GM20000 (cell line): Measurements from ENCODE around the gene ADH1C.

Source experiments
- DNase-seq: peaks from one replicate; pipeline ENCODE4 v3.0.0; 2012; ENCODE audit warnings: low spot score
- TF ChIP-seq, protein P1 (sequence below): IDR thresholded peaks from 2 replicates; pipeline ENCODE4 v1.5.1; 2012; ENCODE audit warnings: mild to moderate bottlenecking, control low read depth; ENCODE audit errors: extremely low read depth, missing control alignments

The ADH1C gene

DNA sequence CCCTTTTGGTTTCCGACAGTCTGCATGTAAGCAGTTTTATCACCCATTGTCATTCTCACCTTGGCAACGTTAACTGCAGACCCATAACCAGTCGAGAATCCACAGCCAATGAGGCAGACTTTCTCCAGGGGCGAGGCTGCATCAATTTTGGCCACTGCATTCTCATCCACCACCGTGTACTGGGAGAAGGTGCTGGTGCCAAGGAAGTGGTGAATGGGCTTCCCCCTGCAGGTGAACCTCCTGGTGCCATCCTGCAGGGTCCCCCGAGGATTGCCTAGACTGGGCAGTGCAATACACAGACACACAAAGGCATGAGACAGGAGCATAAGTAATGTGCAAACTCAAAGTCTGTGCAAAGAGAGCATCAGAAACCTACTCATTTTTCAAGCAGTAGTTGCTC, 36.7 kb downstream of the ADH1C start:
- TF ChIP-seq, protein P1, sequence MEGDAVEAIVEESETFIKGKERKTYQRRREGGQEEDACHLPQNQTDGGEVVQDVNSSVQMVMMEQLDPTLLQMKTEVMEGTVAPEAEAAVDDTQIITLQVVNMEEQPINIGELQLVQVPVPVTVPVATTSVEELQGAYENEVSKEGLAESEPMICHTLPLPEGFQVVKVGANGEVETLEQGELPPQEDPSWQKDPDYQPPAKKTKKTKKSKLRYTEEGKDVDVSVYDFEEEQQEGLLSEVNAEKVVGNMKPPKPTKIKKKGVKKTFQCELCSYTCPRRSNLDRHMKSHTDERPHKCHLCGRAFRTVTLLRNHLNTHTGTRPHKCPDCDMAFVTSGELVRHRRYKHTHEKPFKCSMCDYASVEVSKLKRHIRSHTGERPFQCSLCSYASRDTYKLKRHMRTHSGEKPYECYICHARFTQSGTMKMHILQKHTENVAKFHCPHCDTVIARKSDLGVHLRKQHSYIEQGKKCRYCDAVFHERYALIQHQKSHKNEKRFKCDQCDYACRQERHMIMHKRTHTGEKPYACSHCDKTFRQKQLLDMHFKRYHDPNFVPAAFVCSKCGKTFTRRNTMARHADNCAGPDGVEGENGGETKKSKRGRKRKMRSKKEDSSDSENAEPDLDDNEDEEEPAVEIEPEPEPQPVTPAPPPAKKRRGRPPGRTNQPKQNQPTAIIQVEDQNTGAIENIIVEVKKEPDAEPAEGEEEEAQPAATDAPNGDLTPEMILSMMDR: no peak
- no peak for DNase-seq

DNA sequence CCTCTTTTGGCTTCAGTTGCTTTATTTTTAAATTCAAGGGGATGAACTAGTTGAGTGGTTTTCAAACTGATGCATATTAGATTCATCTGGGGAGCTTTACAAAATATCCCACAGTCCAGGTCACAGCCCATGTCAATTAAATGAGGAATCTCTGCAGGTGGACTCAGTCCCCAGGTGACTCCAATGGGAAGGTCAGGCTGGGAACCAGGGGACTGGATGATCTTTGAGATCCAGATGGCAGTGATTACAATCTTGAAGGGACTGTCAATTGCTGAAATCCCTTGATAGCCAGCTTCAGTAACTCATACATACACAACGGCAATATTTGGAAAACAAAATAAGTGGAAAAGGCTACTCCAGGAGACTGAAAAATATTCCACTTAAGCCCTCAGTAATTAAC, 38.3 kb downstream of the ADH1C start:
- no peak for DNase-seq
- TF ChIP-seq, protein P1: no peak

DNA sequence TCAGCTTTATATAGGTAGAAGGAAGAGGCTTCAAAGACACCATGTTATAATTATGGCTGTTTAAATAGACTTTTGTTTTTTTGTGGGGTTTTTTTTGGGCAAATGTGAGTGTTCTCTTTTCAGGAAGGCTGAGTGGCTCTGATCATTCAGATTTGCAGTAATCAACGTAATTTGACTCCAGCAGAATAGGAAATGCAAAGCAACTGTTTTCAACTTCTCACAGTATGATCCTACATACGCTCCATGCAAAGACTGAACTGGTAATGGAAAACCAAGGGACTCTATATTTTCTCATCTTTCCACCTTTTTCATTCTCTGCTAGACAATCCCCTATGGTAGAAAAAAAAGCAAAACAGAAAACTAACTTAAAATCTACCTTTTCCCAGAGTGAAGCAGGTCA, 42.2 kb downstream of the ADH1C start:
- no peak for DNase-seq
- TF ChIP-seq, protein P1: no peak

DNA sequence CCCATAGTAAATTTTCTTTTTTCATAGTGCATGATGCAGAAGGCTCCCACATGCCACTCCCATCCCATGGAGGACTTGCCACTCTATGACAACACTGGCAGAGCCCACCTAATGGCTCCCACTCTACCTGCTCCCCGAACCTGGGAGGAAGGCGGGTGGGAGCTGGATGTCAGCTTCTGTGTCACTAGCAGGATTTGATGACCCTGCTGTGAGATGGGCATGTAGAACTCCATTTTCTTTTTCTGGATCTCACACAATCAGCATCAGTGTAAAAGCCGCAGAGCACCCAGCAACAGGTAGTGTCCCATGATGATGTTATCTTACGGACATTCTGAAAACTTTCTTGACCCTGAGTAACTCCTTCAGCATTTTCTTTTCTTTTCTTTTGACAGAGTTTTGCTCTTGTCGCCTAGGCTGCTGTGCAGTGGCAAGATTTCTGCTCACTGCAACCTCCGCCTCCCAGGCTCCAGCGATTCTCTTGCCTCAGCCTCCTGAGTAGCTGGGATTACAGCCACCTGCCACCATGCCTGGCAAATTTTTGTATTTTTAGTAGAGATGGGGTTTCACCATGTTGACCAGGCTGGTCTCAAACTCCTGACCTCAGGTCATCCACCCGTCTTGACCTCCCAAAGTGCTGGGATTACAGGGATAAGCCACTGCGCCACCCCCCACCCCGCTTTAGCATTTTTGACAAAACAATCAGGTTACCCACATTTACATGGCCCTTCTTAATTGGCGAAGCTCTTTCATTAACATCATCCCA, 46.7 kb downstream of the ADH1C start:
- no peak for DNase-seq
- TF ChIP-seq, protein P1: no peak

DNA sequence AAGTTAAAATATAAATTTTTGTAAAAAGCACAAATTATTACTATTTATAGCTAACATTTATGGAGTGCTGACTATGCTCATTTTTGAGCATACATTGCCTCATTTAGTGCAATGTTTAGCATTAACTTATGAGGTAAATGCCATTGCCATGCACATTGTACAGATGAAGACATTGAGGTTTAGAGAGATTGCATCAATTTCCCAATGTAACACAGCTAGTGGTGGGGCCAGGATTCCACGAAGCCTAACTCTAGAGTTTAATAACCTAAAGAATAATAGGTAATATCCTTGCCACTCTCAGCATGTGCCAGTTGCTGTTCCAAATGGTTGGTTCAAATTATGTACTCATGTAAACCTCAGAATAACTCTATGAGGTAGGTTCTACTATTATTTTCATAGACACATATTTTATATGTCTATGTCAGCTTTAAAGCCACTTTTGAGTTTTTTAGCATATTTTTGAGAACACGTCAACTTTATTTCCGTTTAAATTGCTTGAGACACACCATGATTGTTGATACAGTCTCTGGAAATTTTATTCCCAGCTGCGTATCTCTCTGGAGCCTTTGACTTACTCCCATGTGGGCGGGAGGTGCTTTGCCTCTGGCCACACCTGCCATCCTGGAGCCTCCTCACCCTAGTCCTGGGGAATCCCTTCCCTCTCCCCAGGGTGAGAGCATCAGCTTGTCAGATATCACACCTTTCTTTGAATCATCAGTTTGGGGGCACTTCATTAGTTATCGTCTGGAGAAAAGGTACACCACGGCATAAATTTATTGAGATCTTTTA, 51.0 kb downstream of the ADH1C start:
- TF ChIP-seq, protein P1: no peak
- no peak for DNase-seq

DNA sequence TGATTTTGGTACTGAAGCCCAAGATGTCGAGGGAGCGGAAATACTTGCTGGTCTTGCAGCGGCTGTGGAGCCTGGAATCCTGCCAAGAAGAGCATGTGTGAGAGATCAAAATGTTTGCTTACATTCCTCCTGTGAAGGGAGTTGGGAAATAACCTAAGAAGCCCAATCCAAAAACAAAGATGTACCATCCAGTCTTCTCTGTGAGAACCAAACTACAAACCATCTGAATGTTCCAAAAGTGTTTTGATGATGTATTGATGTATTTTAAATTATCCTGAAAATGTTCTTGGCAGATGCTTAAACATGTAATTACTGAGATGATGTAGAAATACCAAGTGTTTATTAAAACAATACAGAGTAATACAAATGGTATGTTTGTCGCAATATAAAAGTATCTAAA, 51.6 kb downstream of the ADH1C start:
- no peak for DNase-seq
- TF ChIP-seq, protein P1: no peak

DNA sequence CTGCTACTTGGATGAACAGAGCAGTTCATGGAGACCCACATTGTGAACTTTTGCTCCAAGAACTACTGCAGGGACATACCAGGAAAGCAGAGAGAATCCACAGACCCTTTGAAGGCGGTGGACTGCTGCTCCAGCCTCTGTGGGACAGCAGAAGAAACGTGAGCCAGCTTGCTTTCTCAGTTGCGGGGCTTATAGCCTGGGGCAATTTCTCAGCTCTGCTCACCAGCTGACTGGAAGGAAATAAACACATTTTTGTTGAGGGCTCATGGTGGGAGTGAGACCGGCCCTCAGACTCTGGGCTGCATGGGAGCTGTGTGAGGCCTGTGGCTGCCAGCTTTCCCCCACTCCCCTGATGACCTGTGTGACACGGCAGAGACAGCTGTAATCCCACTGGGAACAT, 59.2 kb downstream of the ADH1C start:
- TF ChIP-seq, protein P1: no peak
- no peak for DNase-seq
